ES-I3 (cell line): Measurements from ENCODE around the gene MTG2.

ENCODE experiments used
- H3K36me3 ChIP-seq: 2 replicates; pipeline ENCODE4 v1.6.1; 2013; ENCODE audit warnings: mild to moderate bottlenecking, low read length, control low read depth, moderate library complexity; ENCODE audit not compliant: insufficient read depth
- H3K4me1 ChIP-seq: 2 replicates; pipeline ENCODE4 v1.6.1; 2013; ENCODE audit warnings: mild to moderate bottlenecking, control low read depth, low read length; ENCODE audit not compliant: insufficient read depth
- H3K9ac ChIP-seq: 2 replicates; pipeline ENCODE4 v1.6.1; 2013; ENCODE audit warnings: low read depth, mild to moderate bottlenecking, low read length, moderate library complexity
- H3K9me3 ChIP-seq: 2 replicates; pipeline ENCODE4 v1.6.1; 2013; ENCODE audit warnings: mild to moderate bottlenecking, low read length, moderate library complexity; ENCODE audit not compliant: control insufficient read depth, insufficient read depth

The MTG2 gene

DNA sequence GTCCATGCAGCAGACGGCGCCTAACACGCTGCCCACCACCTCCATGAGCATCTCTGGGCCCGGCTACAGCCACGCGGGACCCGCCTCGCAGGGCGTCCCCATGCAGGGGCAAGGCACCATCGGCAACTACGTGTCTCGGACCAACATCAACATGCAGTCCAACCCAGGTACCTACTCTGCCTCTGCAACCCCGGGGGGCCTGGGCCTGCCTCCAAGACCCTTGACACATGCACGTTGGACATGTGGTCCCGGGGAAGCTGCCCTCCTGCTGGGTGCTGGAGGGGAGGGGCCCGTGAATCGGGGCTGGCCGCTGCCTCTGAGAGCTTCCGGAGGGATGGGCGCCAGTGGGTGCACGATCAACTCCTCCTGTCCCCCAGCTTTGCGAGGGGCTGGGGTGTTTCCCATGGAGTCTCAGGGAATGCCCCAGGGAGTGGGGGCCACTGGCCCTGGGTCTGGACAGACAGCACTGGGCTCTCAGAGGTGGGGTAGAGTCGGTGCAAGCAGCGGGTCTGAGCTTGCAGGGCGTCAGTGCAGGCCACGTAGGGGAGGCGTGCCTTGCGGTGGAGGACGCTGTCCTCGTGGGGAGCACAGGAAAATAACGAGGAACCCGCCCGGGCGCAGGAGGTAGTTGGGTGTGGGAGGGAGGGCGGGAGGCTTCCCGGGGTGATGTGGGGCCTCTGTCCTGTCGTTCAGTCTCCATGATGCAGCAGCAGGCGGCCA lies 19.9 kb upstream of the MTG2 start:
- H3K4me1 ChIP-seq = no peaks in the 10 kb centered on the region
- H3K9ac ChIP-seq = no peak overlapping the region
- H3K36me3 ChIP-seq = peaks cover 6% of the 10 kb centered on the region
- no peaks in the 10 kb centered on the region for H3K9me3 ChIP-seq

GRCh38 chr20:62163485-62163865 lies 19.4 kb upstream of the MTG2 start:
- Histone ChIP-seq H3K36me3 (peaks cover 6% of the 10 kb centered on the region), H3K9me3 (no peaks in the 10 kb centered on the region), H3K4me1 (no peaks in the 10 kb centered on the region), H3K9ac (no peak overlapping the region)

GRCh38 chr20:62163986-62164762 lies 18.7 kb upstream of the MTG2 start:
- H3K9ac ChIP-seq = no peak overlapping the region
- H3K9me3 ChIP-seq = no peaks in the 10 kb centered on the region
- H3K36me3 ChIP-seq = peaks cover 6% of the 10 kb centered on the region
- H3K4me1 ChIP-seq = no peaks in the 10 kb centered on the region

- Histone ChIP-seq H3K36me3 (peaks cover 6% of the 10 kb centered on the region), H3K9ac (no peak overlapping the region), H3K4me1 (no peaks in the 10 kb centered on the region), H3K9me3 (no peaks in the 10 kb centered on the region)
Measured at GRCh38 chr20:62164879-62165761, 17.7 kb upstream of the MTG2 start.

- no peaks in the 10 kb centered on the region for H3K9me3 ChIP-seq
- no peaks in the 10 kb centered on the region for H3K4me1 ChIP-seq
- peaks cover 6% of the 10 kb centered on the region for H3K36me3 ChIP-seq
- H3K9ac ChIP-seq = no peak overlapping the region
Measured at GRCh38 chr20:62165762-62166399, 16.9 kb upstream of the MTG2 start.

DNA sequence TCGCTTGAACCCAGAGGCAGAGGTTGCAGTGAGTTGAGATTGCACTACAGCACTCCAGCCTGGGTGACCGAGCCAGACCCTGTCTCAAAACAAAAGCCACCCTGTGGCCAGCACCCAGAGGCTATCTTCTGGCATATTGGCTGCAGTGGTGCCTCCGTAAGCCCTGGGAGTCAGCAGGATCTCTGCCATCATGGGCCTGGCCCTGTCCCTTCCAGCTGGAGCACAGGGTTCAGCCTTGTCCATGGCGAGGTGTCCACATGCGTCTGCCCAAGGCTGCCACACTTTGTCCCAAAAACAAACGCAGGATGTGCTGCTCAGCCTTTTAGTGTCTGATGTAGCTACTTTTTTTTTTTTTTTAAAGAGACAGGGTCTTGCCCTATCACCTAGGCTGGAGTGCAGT lies 15.4 kb upstream of the MTG2 start:
- Histone ChIP-seq H3K4me1 (no peaks in the 10 kb centered on the region), H3K9ac (no peak overlapping the region), H3K36me3 (peaks cover 4% of the 10 kb centered on the region; the same call in 1 of the 2 replicates), H3K9me3 (no peaks in the 10 kb centered on the region)

DNA sequence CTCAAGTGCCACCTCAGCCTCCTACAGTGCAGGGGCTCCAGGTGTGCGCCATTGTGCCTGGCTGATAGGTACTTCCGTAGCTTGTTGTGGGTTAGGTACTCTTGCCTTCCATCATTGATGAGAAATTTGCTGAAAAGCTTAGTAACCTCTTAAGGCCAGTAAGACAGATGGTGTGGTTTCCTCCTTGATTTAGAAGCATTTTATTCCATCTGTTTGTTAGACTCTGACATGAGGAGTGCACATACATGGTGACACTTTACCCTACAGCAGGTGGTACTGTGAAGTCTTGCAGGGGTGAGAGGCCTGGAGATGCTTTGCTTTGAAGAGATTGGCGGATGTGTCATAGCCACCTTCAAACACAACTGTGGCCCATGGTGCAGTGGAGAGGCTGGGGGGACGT lies 14.8 kb upstream of the MTG2 start:
- H3K4me1 ChIP-seq = no peaks in the 10 kb centered on the region
- H3K36me3 ChIP-seq = peaks cover 4% of the 10 kb centered on the region; the same call in 1 of the 2 replicates
- no peak overlapping the region for H3K9ac ChIP-seq
- H3K9me3 ChIP-seq = no peaks in the 10 kb centered on the region

DNA sequence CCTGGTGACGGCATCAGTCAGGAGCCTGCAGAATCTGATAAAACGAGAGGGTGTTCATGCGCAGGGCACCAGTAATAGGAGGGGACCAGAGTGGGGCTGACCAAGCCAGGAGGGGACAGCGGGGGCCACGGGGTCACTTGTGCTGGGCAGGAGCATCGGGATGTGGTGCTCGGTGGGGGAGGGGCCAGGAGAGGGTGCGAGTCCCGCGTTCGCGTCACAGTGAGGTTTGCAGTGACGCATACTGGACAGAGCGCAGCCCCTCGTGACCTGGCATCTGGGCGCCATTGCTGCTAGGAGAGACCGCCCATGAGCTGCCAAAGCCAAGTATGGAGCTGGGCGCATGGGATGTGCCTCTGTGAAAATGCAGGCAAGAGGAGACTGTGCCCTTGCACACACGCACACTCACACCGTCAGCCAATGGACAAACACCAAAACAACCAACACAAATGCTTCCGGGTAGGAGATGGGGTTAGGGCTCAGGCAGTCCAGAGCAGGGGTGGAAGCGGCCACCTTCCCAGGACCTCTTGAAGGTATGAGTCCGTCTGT lies 13.9 kb upstream of the MTG2 start:
- no peaks in the 10 kb centered on the region for H3K4me1 ChIP-seq
- no peaks in the 10 kb centered on the region for H3K9me3 ChIP-seq
- H3K9ac ChIP-seq = no peak overlapping the region
- peaks cover 4% of the 10 kb centered on the region; the same call in 1 of the 2 replicates for H3K36me3 ChIP-seq

- Histone ChIP-seq H3K9ac (no peak overlapping the region), H3K4me1 (no peaks in the 10 kb centered on the region), H3K9me3 (no peaks in the 10 kb centered on the region), H3K36me3 (peaks cover 5% of the 10 kb centered on the region)
Measured at GRCh38 chr20:62170536-62170935, 12.3 kb upstream of the MTG2 start.

- Histone ChIP-seq H3K4me1 (no peaks in the 10 kb centered on the region), H3K9ac (no peak overlapping the region), H3K9me3 (no peaks in the 10 kb centered on the region), H3K36me3 (peaks cover 6% of the 10 kb centered on the region; the same call in 1 of the 2 replicates)
Measured at GRCh38 chr20:62171245-62171644, 11.6 kb upstream of the MTG2 start.

DNA sequence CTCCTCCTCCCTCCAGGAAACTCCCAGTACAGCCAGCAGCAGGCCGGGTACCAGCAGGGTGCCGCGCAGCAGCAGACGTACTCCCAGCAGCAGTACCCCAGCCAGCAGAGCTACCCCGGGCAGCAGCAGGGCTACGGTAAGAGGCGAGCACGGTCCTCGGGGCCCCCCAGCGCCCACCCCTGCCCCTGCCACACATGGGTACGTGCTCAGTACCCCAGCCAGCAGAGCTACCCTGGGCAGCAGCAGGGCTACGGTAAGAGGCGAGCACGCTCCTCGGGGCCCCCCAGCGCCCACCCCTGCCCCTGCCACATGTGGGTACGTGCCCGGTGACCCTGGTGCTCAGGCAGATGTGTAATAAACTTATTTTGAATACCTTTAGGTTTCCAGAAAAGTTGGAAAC lies 10.2 kb upstream of the MTG2 start:
- Histone ChIP-seq H3K36me3 (peaks cover 6% of the 10 kb centered on the region; the same call in 1 of the 2 replicates), H3K9me3 (no peaks in the 10 kb centered on the region), H3K4me1 (no peaks in the 10 kb centered on the region), H3K9ac (no peak overlapping the region)

DNA sequence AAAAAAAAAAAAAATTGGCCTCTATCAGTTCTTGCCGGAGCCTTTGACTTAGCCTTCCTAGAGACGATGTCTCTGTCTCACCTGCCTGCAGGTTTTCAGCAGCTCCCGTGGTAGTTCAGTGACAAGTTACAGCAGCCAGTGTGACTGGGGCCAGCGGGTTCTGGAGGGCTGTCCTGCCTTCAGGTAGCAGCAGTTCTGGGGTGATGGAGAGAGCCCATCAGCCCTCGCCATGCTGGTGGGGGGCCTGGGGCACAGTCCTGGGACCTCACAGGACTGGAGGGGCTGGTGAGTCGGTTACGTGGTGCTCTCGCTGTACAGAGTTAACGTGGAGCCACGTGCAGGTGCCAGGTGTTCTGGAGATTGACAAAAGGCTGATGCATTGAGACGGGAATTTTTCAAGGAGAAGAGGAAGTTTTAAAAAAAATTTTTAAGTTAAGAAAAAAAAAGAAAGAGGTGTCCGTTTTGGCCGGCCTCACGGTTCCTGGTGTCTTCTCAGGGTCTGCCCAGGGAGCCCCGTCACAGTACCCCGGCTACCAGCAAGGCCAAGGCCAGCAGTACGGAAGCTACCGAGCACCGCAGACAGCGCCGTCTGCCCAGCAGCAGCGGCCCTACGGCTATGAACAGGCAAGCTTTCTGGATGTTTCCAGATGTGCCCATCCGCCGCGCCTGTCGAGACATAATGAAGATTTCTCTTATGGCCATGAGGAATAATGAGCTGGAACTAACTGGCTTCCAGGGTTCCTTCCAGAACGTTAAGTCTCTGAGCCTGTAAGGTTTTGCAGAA lies 8.6 kb upstream of the MTG2 start:
- Histone ChIP-seq H3K36me3 (peaks cover 11% of the 10 kb centered on the region; the same call in 1 of the 2 replicates), H3K9me3 (no peaks in the 10 kb centered on the region), H3K4me1 (no peaks in the 10 kb centered on the region), H3K9ac (no peak overlapping the region)

GRCh38 chr20:62174870-62175624 lies 7.8 kb upstream of the MTG2 start:
- Histone ChIP-seq H3K4me1 (no peaks in the 10 kb centered on the region), H3K9me3 (no peaks in the 10 kb centered on the region), H3K9ac (no peak overlapping the region), H3K36me3 (peaks cover 11% of the 10 kb centered on the region; the same call in 1 of the 2 replicates)
